Endodermal cell (in vitro differentiated cells): ENCODE measurements around the gene TUBGCP3. TPM values are rescaled to one million over a fixed set of nuclear protein-coding genes. Genes with fewer than 3 reads are reported as not detected.
"Not testable (repeated sequence)": the region's sequence is repeated elsewhere in the genome, so short reads cannot be mapped to it uniquely, and the experiment has no call there.

ENCODE experiments used
- DNase-seq: peaks from one replicate; pipeline ENCODE4 v3.0.0-alpha.2; 2017
- H3K27ac ChIP-seq: 2 replicates; pipeline ENCODE4 v1.5.1; 2013; ENCODE audit warnings: mild to moderate bottlenecking, low read depth, low read length, moderate library complexity
- H3K27me3 ChIP-seq: 2 replicates; pipeline ENCODE4 v1.6.1; 2013; ENCODE audit warnings: mild to moderate bottlenecking, low read length, moderate library complexity; ENCODE audit not compliant: insufficient read depth, control insufficient read depth, poor library complexity, severe bottlenecking
- H3K36me3 ChIP-seq: 2 replicates; pipeline ENCODE4 v1.7.0; 2013; ENCODE audit warnings: mild to moderate bottlenecking, low read length, moderate library complexity; ENCODE audit not compliant: control insufficient read depth, insufficient read depth
- H3K4me1 ChIP-seq: one replicate; pipeline ENCODE4 v1.7.0; 2013; ENCODE audit warnings: low read length; ENCODE audit not compliant: control insufficient read depth, insufficient read depth
- H3K4me3 ChIP-seq: 2 replicates; pipeline ENCODE4 v1.5.1; 2013; ENCODE audit warnings: mild to moderate bottlenecking, low read length, moderate library complexity
- H3K9ac ChIP-seq: 2 replicates; pipeline ENCODE4 v1.6.1; 2013; ENCODE audit warnings: mild to moderate bottlenecking, low read length, moderate library complexity; ENCODE audit not compliant: poor library complexity, severe bottlenecking; ENCODE audit errors: extremely low read depth
- H3K9me3 ChIP-seq: 2 replicates; pipeline ENCODE4 v1.6.1; 2013; ENCODE audit warnings: mild to moderate bottlenecking, low read length, moderate library complexity; ENCODE audit not compliant: control insufficient read depth
- H3K27ac Mint-ChIP-seq: 2 replicates; pipeline ENCODE4 v1.8.0; 2020; ENCODE audit warnings: mixed read lengths
- H3K27me3 Mint-ChIP-seq: 2 replicates; pipeline ENCODE4 v1.8.0; 2021; ENCODE audit warnings: mild to moderate bottlenecking, mixed read lengths; ENCODE audit not compliant: insufficient read depth
- H3K36me3 Mint-ChIP-seq: 2 replicates; pipeline ENCODE4 v1.8.0; 2020; ENCODE audit warnings: low read depth, mixed read lengths
- H3K4me1 Mint-ChIP-seq: 2 replicates; pipeline ENCODE4 v1.8.0; 2020; ENCODE audit warnings: mixed read lengths
- H3K4me3 Mint-ChIP-seq: 2 replicates; pipeline ENCODE4 v1.8.0; 2020; ENCODE audit warnings: mild to moderate bottlenecking, moderate library complexity, mixed read lengths
- H3K9me3 Mint-ChIP-seq: 2 replicates; pipeline ENCODE4 v1.8.0; 2020; ENCODE audit warnings: mild to moderate bottlenecking, mixed read lengths
- WGBS, 2 experiments: methylation state at CpG; one replicate each; pipeline versions ENCODE4 v1.1.5 to v1.1.7; 2013; ENCODE audit warnings: missing lambda C conversion rate in 2 of 2, mixed read lengths in 1 of 2; ENCODE audit not compliant: insufficient coverage in 1 of 2, insufficient read length in 1 of 2; 5-methylcytosine and 5-hydroxymethylcytosine counted together
- total RNA-seq, 2 donors: library from RNA; stranded (reverse); fragmentation: NEBNext Ultra II Directional in 1 of 2; extraction: Animal tissue kit (Norgen Biotek cat#: 25700) in 1 of 2; gene quantifications; 2 replicates in 1 of 2; 3 replicates in 1 of 2; pipeline ENCODE4 v1.2.1, GENCODE V29; 2021
- TF ChIP-seq, protein P1 (sequence below): fragments of 200-600 bp; sonication (generic); conservative IDR thresholded peaks from 2 replicates; pipeline ENCODE4 v1.5.0; 2021; ENCODE audit warnings: antibody characterized with exemption, mild to moderate bottlenecking

TUBGCP3 gene
- total RNA-seq, 2 donors from 2014 or later = 34.7 to 55.3 TPM

DNA sequence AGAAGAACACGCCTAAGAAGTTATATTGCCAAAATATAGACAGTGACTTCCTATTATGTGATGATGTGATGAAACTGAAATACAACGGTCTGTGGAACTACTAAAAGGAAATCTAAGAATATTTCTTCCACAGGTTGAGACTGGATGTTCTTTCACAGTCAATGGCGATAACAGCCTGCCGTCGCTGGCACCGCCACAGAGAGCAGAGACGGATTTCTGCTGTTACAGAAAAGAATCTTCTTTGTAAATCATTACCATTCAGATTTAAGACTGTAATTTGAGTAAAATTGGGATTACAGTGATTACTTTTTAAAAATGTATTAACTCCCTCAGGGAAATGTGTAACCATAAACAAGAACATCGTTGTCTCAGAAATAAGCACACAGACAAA is 100.8 kb downstream of the TUBGCP3 start:
- DNase-seq = no peak
- Histone ChIP-seq H3K27me3 (no peaks in the 10 kb centered on the region), H3K36me3 (peaks cover 9% of the 10 kb centered on the region), H3K9ac (no peak overlapping the region), H3K4me3 (no peak overlapping the region), H3K4me1 (no peaks in the 10 kb centered on the region), H3K9me3 (no peaks in the 10 kb centered on the region), H3K27ac (no peak overlapping the region)
- H3K4me3 Mint-ChIP-seq = no peak overlapping the region
- WGBS, 2 experiments = 80 to 92% methylated on average over 1 to 8 of the region's 8 CpGs
- TF ChIP-seq, protein P1, sequence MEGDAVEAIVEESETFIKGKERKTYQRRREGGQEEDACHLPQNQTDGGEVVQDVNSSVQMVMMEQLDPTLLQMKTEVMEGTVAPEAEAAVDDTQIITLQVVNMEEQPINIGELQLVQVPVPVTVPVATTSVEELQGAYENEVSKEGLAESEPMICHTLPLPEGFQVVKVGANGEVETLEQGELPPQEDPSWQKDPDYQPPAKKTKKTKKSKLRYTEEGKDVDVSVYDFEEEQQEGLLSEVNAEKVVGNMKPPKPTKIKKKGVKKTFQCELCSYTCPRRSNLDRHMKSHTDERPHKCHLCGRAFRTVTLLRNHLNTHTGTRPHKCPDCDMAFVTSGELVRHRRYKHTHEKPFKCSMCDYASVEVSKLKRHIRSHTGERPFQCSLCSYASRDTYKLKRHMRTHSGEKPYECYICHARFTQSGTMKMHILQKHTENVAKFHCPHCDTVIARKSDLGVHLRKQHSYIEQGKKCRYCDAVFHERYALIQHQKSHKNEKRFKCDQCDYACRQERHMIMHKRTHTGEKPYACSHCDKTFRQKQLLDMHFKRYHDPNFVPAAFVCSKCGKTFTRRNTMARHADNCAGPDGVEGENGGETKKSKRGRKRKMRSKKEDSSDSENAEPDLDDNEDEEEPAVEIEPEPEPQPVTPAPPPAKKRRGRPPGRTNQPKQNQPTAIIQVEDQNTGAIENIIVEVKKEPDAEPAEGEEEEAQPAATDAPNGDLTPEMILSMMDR = no peak
- no peaks in the 10 kb centered on the region for H3K4me1 Mint-ChIP-seq
- H3K9me3 Mint-ChIP-seq = no peaks in the 10 kb centered on the region
- no peak overlapping the region for H3K27ac Mint-ChIP-seq
- no peaks in the 10 kb centered on the region for H3K27me3 Mint-ChIP-seq
- H3K36me3 Mint-ChIP-seq = peaks cover 28% of the 10 kb centered on the region

DNA sequence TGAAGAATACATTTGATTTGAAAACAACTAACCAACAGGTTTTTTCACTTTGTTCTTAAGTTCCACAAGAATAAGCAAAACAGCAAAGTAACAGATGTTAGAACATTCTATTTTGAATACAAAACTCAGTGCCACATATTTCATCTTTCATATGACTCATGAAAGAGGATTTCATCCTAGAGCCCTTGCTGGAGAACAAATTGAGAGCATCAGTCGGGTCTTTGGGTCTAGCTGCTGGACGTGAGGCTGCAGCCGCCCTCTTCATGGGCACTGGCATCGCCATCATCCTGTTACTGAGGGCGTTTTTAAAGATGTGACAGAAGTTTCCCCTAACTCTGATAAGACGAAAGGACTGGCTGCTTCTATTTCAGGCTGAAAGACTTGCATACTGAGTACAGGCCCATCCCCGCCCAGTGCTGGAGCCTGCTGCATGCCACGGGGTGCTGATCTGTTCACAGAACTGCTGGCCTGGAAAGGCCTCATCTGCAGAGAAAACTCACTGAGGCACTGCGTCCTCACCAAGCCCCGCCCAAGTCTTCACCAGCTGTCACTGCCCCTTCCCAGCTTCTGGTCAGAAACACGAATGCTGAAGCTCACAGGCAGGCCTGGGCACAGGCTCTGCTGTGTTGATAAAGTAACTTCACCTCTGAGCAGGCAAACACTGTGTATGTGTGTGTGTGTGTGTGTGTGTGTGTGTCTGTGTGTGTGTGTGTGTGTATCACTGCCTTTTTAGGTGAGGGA is 101.4 kb downstream of the TUBGCP3 start:
- Mint-ChIP-seq H3K9me3 (no peaks in the 10 kb centered on the region), H3K27ac (no peak overlapping the region), H3K27me3 (no peaks in the 10 kb centered on the region), H3K4me1 (no peaks in the 10 kb centered on the region), H3K36me3 (peaks cover 28% of the 10 kb centered on the region), H3K4me3 (no peak overlapping the region)
- Histone ChIP-seq H3K36me3 (peaks cover 9% of the 10 kb centered on the region), H3K9ac (no peak overlapping the region), H3K4me3 (no peak overlapping the region), H3K4me1 (no peaks in the 10 kb centered on the region), H3K27ac (no peak overlapping the region), H3K27me3 (no peaks in the 10 kb centered on the region), H3K9me3 (no peaks in the 10 kb centered on the region)
- TF ChIP-seq, protein P1 = no peak
- DNase-seq = no peak
- WGBS, 2 experiments = 86 to 87% methylated on average over 11 of the region's 11 CpGs

DNA sequence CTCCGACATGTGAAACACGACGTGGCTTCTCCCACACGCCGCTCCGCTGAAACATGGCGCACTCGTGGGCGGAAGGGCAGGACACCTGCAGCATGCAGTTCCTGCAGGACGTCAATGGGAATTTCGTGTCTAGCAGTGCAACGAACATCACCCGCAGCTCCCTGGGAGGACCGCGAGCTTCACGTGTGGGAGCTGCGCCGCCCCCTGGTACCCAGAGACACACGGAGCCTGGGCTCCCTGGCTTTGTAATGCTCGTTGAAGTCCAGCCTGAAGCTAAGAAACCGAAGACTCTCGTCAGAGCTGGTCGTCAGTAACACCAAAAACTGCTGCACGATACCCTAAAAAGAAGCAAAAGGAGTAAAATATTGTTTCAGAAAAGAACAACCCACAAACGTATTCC is 102.1 kb downstream of the TUBGCP3 start:
- H3K9ac ChIP-seq, H3K4me1 Mint-ChIP-seq, H3K27ac ChIP-seq, H3K27ac Mint-ChIP-seq, H3K36me3 ChIP-seq, H3K27me3 Mint-ChIP-seq, H3K9me3 Mint-ChIP-seq, H3K4me3 Mint-ChIP-seq, H3K9me3 ChIP-seq, H3K27me3 ChIP-seq, H3K4me1 ChIP-seq, DNase-seq, H3K4me3 ChIP-seq: not testable (repeated sequence)
- peaks cover 28% of the 10 kb centered on the region for H3K36me3 Mint-ChIP-seq
- 97 to 100% methylated on average over 1 to 8 of the region's 25 CpGs for WGBS, 2 experiments

DNA sequence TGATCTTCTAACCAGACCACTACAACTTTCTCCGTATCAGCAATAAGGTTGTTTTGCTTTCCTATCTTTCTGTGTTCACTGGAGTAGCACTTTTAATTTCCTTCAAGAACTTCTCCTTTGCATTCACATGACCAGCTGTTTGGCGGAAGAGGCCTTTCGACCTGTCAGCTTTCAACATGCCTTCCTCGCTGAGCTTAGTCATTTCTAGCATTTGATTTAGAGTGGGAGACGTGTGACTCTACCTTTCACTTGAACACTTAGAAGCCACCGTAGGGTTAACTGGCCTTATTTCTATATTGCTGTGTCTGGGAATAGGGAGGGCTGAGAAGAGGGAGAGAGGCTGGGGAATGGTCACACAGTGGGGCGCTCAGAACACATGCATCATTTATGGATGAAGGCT is 104.7 kb downstream of the TUBGCP3 start:
- TF ChIP-seq, protein P1 = no peak
- H3K4me3 ChIP-seq = no peak overlapping the region
- WGBS, 2 experiments = 94 to 96% methylated on average over 6 to 7 of the region's 7 CpGs
- Mint-ChIP-seq H3K27ac (no peak overlapping the region), H3K9me3 (no peaks in the 10 kb centered on the region), H3K36me3 (peaks cover 23% of the 10 kb centered on the region), H3K4me1 (no peaks in the 10 kb centered on the region), H3K4me3 (no peak overlapping the region), H3K27me3 (no peaks in the 10 kb centered on the region)
- no peak overlapping the region for H3K9ac ChIP-seq
- no peak for DNase-seq
- H3K36me3 ChIP-seq = peaks cover 9% of the 10 kb centered on the region
- H3K4me1 ChIP-seq = no peaks in the 10 kb centered on the region
- H3K27me3 ChIP-seq = no peaks in the 10 kb centered on the region
- H3K9me3 ChIP-seq = no peaks in the 10 kb centered on the region
- no peak overlapping the region for H3K27ac ChIP-seq
